ENCODE measurements around the gene CSF2. TPM values are rescaled to one million over a fixed set of nuclear protein-coding genes. Genes with fewer than 3 reads are reported as not detected.

Gene CSF2
- total RNA-seq, 2 experiments from 2014 or later, result not detected

DNA sequence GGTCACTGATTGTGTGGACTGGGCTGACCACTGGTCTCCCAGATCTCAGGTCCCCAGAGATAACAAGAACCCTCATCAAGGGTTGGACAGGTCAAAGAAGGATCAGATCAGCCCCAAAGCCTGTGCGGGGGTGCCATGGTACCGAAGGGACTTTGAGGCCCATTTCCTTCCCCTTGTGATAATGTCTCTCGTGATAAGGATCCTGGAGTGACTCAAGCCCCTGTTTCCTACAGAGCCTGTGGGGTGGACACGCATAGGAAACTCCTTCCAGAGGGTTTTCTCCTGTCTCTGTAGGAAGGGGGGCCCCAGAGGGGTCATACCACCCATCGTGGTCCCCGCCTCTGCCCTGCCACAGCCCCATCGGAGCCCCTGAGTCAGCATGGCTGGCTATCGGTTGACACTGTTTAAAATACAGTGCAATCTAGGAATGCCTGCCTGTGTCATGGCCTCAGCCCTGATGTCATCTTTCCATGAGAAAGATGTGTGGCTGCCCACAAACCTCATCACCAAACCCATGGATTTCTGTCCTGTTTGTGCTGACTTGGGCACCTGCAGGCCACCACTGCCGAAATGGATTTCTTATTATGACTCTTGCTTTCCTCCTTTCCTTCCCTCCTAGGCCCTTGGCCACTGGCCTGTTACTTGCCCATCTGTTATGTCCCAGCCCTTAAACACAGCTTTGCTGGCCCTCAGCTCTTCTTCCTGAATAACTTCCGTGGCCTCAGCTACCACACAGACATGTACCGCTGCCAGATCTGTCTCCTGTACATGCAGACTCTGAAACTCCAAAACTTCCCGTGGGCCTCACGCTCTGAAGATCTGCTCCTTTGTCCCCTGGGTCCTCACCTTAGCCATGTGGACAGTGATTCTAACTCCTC is 2.9 kb upstream of the CSF2 start:
- H3K36me3 ChIP-seq (ENCODE audit: insufficient read depth, low read length), result no peaks in the 10 kb centered on the region
- H4K20me1 ChIP-seq (ENCODE audit: insufficient read depth, low read length), result no peaks in the 10 kb centered on the region
- CTCF ChIA-PET (ENCODE audit: unreplicated experiment), result no interaction called here
- no peak overlapping the region for H2AFZ ChIP-seq (ENCODE audit: low read length)
- H3K4me2 ChIP-seq (ENCODE audit: low read length), result no peak overlapping the region
- H3K4me3 ChIP-seq (ENCODE audit: low read depth, low read length, poor library complexity, severe bottlenecking), result no peak overlapping the region
- no peaks in the 10 kb centered on the region for H3K9me2 ChIP-seq (ENCODE audit: insufficient read depth, low read length)
- intact Hi-C loops (cut with micrococcal nuclease; ENCODE audit: unreplicated experiment), result no loop called here
- TF ChIP-seq, protein P1, sequence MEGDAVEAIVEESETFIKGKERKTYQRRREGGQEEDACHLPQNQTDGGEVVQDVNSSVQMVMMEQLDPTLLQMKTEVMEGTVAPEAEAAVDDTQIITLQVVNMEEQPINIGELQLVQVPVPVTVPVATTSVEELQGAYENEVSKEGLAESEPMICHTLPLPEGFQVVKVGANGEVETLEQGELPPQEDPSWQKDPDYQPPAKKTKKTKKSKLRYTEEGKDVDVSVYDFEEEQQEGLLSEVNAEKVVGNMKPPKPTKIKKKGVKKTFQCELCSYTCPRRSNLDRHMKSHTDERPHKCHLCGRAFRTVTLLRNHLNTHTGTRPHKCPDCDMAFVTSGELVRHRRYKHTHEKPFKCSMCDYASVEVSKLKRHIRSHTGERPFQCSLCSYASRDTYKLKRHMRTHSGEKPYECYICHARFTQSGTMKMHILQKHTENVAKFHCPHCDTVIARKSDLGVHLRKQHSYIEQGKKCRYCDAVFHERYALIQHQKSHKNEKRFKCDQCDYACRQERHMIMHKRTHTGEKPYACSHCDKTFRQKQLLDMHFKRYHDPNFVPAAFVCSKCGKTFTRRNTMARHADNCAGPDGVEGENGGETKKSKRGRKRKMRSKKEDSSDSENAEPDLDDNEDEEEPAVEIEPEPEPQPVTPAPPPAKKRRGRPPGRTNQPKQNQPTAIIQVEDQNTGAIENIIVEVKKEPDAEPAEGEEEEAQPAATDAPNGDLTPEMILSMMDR (conservative IDR thresholded peaks at IDR 0.05; ENCODE audit: low read length), result no peak
- no peak for TF ChIP-seq EZH2phosphoT487 (IDR thresholded peaks at IDR 0.05; ENCODE audit: borderline replicate concordance, low read depth, low read length)
- DNase-seq (ENCODE audit: low spot score), result no peak
- POLR2A ChIA-PET, result no interaction called here
- H3K4me1 ChIP-seq (ENCODE audit: insufficient read depth, low read length, poor library complexity, severe bottlenecking), result no peaks in the 10 kb centered on the region
- no peaks in the 10 kb centered on the region for H3K9me3 ChIP-seq (ENCODE audit: low read length)
- no peaks in the 10 kb centered on the region for H3K79me2 ChIP-seq (ENCODE audit: insufficient read depth, low read depth, low read length)
- BruUV-seq (replicated peaks), result no TSS peak
- H3K27ac ChIP-seq (ENCODE audit: low read depth, low read length, poor library complexity, severe bottlenecking), result no peak overlapping the region

DNA sequence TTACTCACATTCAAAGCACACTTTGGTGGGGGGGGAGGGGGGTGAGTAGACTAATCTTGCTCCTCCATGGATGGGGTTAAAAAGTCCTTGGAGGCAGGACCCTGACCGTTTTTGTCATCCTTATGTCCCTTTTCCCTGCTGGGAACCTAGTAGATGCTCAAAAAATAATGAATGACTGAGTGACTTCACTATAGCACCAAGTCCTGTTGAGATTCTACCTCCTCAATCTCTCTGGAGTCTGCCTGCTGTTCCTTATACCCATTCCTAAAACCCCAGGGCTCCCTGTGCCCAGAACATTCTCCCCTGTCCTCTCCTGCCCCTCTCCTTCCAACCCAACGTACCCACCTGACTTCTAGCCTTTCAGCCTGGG is 2.3 kb upstream of the CSF2 start:
- Histone ChIP-seq H3K4me1 (ENCODE audit: insufficient read depth, low read length, poor library complexity, severe bottlenecking) (no peaks in the 10 kb centered on the region), H3K36me3 (ENCODE audit: insufficient read depth, low read length) (no peaks in the 10 kb centered on the region), H3K9me3 (ENCODE audit: low read length) (no peaks in the 10 kb centered on the region), H3K9me2 (ENCODE audit: insufficient read depth, low read length) (no peaks in the 10 kb centered on the region), H2AFZ (ENCODE audit: low read length) (no peak overlapping the region), H3K4me2 (ENCODE audit: low read length) (no peak overlapping the region), H3K4me3 (ENCODE audit: low read depth, low read length, poor library complexity, severe bottlenecking) (no peak overlapping the region), H3K27ac (ENCODE audit: low read depth, low read length, poor library complexity, severe bottlenecking) (no peak overlapping the region), H3K79me2 (ENCODE audit: insufficient read depth, low read depth, low read length) (no peaks in the 10 kb centered on the region), H4K20me1 (ENCODE audit: insufficient read depth, low read length) (no peaks in the 10 kb centered on the region)
- ChIA-PET POLR2A (no interaction called here), CTCF (ENCODE audit: unreplicated experiment) (interaction anchor here (0.6 kb wide), 1 partner anchor 818 kb away, joined by 3 read pairs; no protein-coding TSS in a partner anchor)
- no peak for DNase-seq (ENCODE audit: low spot score)
- intact Hi-C loops (cut with micrococcal nuclease; ENCODE audit: unreplicated experiment), result no loop called here
- TF ChIP-seq EZH2phosphoT487 (IDR thresholded peaks at IDR 0.05; ENCODE audit: borderline replicate concordance, low read depth, low read length), result no peak
- TF ChIP-seq, protein P1 (conservative IDR thresholded peaks at IDR 0.05; ENCODE audit: low read length), result no peak
- no TSS peak for BruUV-seq (replicated peaks)

DNA sequence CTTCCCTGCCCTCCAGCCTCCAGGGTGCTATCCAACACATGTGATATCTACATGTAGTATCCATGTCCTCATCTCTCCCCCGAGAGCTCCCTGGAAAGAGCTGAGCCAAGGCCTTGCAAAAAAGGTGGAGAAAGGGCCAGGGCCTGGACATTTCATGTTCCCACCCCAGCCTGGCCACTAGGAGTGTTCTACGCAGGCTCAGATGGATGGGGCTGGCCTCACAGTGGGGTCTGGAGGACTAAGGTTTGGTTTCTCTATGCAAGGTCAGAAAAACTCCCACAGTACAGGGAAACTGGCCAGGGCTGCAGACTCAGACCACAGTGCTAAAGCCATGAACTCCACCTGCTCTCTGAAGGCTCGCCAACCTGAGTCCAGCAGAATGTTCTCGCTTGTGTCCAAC is 1.5 kb upstream of the CSF2 start:
- no peak overlapping the region for H3K27ac ChIP-seq (ENCODE audit: low read depth, low read length, poor library complexity, severe bottlenecking)
- H3K4me2 ChIP-seq (ENCODE audit: low read length), result no peak overlapping the region
- POLR2A ChIA-PET, result no interaction called here
- CTCF ChIA-PET (ENCODE audit: unreplicated experiment), result interaction anchor here (0.6 kb wide), 1 partner anchor 819 kb away, joined by 3 read pairs; no protein-coding TSS in a partner anchor
- intact Hi-C loops (cut with micrococcal nuclease; ENCODE audit: unreplicated experiment), result no loop called here
- no peaks in the 10 kb centered on the region for H3K79me2 ChIP-seq (ENCODE audit: insufficient read depth, low read depth, low read length)
- BruUV-seq (replicated peaks), result no TSS peak
- H3K9me2 ChIP-seq (ENCODE audit: insufficient read depth, low read length), result no peaks in the 10 kb centered on the region
- no peaks in the 10 kb centered on the region for H4K20me1 ChIP-seq (ENCODE audit: insufficient read depth, low read length)
- no peaks in the 10 kb centered on the region for H3K36me3 ChIP-seq (ENCODE audit: insufficient read depth, low read length)
- no peak for DNase-seq (ENCODE audit: low spot score)
- no peak overlapping the region for H3K4me3 ChIP-seq (ENCODE audit: low read depth, low read length, poor library complexity, severe bottlenecking)
- no peaks in the 10 kb centered on the region for H3K4me1 ChIP-seq (ENCODE audit: insufficient read depth, low read length, poor library complexity, severe bottlenecking)
- no peak overlapping the region for H2AFZ ChIP-seq (ENCODE audit: low read length)
- no peaks in the 10 kb centered on the region for H3K9me3 ChIP-seq (ENCODE audit: low read length)
- TF ChIP-seq EZH2phosphoT487 (IDR thresholded peaks at IDR 0.05; ENCODE audit: borderline replicate concordance, low read depth, low read length), result no peak
- TF ChIP-seq, protein P1 (conservative IDR thresholded peaks at IDR 0.05; ENCODE audit: low read length), result no peak

Measured in OCI-LY7 (cell line).